ENCODE data around the gene REEP2.

The REEP2 gene

GRCh38 chr5:138468966-138469539, 30.2 kb downstream of the REEP2 start:
- H3K36me3 ChIP-seq (ENCODE audit: low read length), result no peaks in the 10 kb centered on the region; the same call in 1 of the 2 replicates
- H3K9me2 ChIP-seq (replicated peaks; ENCODE audit: insufficient read depth, low read length), result no peaks in the 10 kb centered on the region
- H3K4me3 ChIP-seq (ENCODE audit: insufficient read depth, low read length, poor library complexity, severe bottlenecking), result no peak overlapping the region
- no peaks in the 10 kb centered on the region for H3K27me3 ChIP-seq (ENCODE audit: low read length)
- H3K9me3 ChIP-seq (ENCODE audit: insufficient read depth, low read length), result no peaks in the 10 kb centered on the region
- TF ChIP-seq CTCF (IDR thresholded peaks at IDR 0.05; ENCODE audit: insufficient read depth, low read length, poor library complexity, severe bottlenecking) (no peak), EZH2phosphoT487 (conservative IDR thresholded peaks at IDR 0.05; ENCODE audit: low read length) (no peak)
- H3F3A ChIP-seq (ENCODE audit: insufficient read depth), result peaks cover 13% of the 10 kb centered on the region
- no peaks in the 10 kb centered on the region for H3K79me2 ChIP-seq (ENCODE audit: insufficient read depth, low read length)
- H4K20me1 ChIP-seq (ENCODE audit: low read depth, low read length), result peaks cover 6% of the 10 kb centered on the region; the same call in 1 of the 2 replicates
- H3K4me2 ChIP-seq (ENCODE audit: low read depth, low read length, poor library complexity, severe bottlenecking), result no peak overlapping the region
- H3K9ac ChIP-seq (ENCODE audit: low read length), result no peak overlapping the region
- H3K27ac ChIP-seq (ENCODE audit: low read depth, low read length), result no peak overlapping the region
- no peak overlapping the region for H2AFZ ChIP-seq (ENCODE audit: low read depth, low read length, severe bottlenecking)

DNA sequence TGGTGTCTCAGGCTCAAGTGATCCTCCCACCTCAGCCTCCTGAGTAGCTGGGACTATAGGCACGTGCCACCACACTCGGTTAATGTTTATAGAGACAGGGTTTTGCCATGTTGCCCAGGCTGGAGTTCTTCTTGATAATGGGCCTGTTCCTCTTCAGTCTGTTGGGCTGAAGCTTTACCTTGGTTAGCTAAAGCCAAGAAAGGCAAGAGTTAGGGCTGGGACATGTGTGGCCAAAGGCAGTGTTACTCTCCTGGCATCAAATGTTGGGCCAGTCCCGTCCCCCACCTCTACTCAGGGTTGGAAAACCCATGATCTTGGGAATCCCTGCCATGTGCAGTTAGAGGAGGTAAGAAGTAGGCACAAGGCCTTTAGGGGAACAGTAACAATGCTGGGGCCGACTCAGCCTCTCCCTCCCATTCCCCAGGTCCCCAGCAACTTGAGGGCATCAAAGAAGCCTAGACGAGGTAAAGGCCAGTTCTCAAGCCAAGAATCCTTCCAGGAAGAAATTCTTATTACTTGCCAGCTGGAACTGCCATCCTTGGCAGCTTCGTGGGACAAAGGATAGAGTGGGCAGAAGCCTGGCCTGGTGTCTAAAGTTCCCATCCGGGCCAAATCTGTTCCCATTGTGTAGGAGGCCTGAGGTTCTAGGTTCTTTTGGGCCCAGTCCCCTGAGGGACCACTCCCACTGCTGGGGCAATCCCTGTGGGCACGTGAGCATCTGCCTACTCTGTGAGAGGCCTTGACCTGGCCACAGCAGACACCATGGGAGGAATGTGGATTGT, 30.9 kb downstream of the REEP2 start:
- Histone ChIP-seq H3K27me3 (ENCODE audit: low read length) (no peaks in the 10 kb centered on the region), H3F3A (ENCODE audit: insufficient read depth) (peaks cover 13% of the 10 kb centered on the region), H3K4me2 (ENCODE audit: low read depth, low read length, poor library complexity, severe bottlenecking) (no peak overlapping the region), H3K9ac (ENCODE audit: low read length) (no peak overlapping the region), H2AFZ (ENCODE audit: low read depth, low read length, severe bottlenecking) (no peak overlapping the region), H3K9me3 (ENCODE audit: insufficient read depth, low read length) (no peaks in the 10 kb centered on the region), H3K36me3 (ENCODE audit: low read length) (no peaks in the 10 kb centered on the region; the same call in 1 of the 2 replicates), H3K27ac (ENCODE audit: low read depth, low read length) (no peak overlapping the region), H3K9me2 (replicated peaks; ENCODE audit: insufficient read depth, low read length) (no peaks in the 10 kb centered on the region), H4K20me1 (ENCODE audit: low read depth, low read length) (peaks cover 6% of the 10 kb centered on the region; the same call in 1 of the 2 replicates), H3K4me3 (ENCODE audit: insufficient read depth, low read length, poor library complexity, severe bottlenecking) (no peak overlapping the region), H3K79me2 (ENCODE audit: insufficient read depth, low read length) (no peaks in the 10 kb centered on the region)
- TF ChIP-seq EZH2phosphoT487 (conservative IDR thresholded peaks at IDR 0.05; ENCODE audit: low read length) (no peak), CTCF (IDR thresholded peaks at IDR 0.05; ENCODE audit: insufficient read depth, low read length, poor library complexity, severe bottlenecking) (no peak)

DNA sequence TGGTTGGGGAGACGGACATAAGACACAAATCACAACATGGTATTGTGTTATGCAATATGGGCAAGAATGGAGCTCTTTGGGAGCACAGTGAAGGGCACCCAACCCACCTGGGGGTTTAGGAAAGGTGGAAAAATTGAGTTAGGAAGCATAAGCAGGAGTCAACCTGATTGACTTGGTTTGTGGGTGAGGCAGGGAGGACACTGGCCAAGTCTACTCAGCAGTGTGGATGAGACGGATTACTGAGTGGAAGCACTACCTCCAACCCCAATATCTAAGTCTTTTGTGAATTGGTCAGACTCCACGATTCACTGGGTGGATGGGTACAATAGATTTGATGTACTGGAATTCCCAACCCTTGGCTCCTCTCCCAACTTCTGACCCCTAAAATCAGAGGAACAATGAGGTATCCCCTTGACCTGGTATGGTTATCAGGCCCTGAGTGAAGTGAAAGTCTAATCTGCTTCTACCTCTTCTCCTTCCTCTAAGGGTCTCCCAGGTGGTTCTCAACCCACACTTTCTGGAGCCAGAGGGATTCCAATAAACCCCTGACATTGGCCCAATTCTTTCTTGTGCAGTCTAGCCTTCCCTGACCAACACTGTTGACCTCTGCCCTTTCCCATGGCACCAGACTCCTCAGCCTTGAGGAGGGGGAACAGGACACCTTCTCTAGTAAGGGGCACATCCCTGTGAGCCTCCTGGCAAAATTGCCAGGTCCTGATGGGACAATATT, 31.6 kb downstream of the REEP2 start:
- Histone ChIP-seq H3K9ac (ENCODE audit: low read length) (no peak overlapping the region), H3K4me3 (ENCODE audit: insufficient read depth, low read length, poor library complexity, severe bottlenecking) (no peak overlapping the region), H4K20me1 (ENCODE audit: low read depth, low read length) (peaks cover 6% of the 10 kb centered on the region; the same call in 1 of the 2 replicates), H2AFZ (ENCODE audit: low read depth, low read length, severe bottlenecking) (no peak overlapping the region), H3K27ac (ENCODE audit: low read depth, low read length) (no peak overlapping the region), H3K36me3 (ENCODE audit: low read length) (no peaks in the 10 kb centered on the region; the same call in 1 of the 2 replicates), H3K79me2 (ENCODE audit: insufficient read depth, low read length) (no peaks in the 10 kb centered on the region), H3K27me3 (ENCODE audit: low read length) (no peaks in the 10 kb centered on the region), H3F3A (ENCODE audit: insufficient read depth) (peaks cover 13% of the 10 kb centered on the region), H3K9me2 (replicated peaks; ENCODE audit: insufficient read depth, low read length) (no peaks in the 10 kb centered on the region), H3K4me2 (ENCODE audit: low read depth, low read length, poor library complexity, severe bottlenecking) (no peak overlapping the region), H3K9me3 (ENCODE audit: insufficient read depth, low read length) (no peaks in the 10 kb centered on the region)
- TF ChIP-seq CTCF (IDR thresholded peaks at IDR 0.05; ENCODE audit: insufficient read depth, low read length, poor library complexity, severe bottlenecking), result no peak
- TF ChIP-seq EZH2phosphoT487 (conservative IDR thresholded peaks at IDR 0.05; ENCODE audit: low read length), result no peak

Measured in SU-DHL-6 (cell line).